Heart left ventricle (tissue), 13 donors: Measurements from ENCODE around the gene THEM5.
"Not testable (repeated sequence)": the region's sequence is repeated elsewhere in the genome, so short reads cannot be mapped to it uniquely, and the experiment has no call there.

Experiments
- CTCF ChIP-seq, 12 donors: fragments of 200-600 bp; sonication (generic) in 4 of 12; IDR thresholded peaks; one replicate each; pipeline versions ENCODE4 v1.5.0 to v1.8.0; 2018 to 2022; ENCODE audit warnings: antibody characterized with exemption in 12 of 12, mild to moderate bottlenecking in 5 of 12
- POLR2A ChIP-seq, 2 donors: fragments of 450-650 bp; IDR thresholded peaks; one replicate each; pipeline ENCODE4 v1.6.1; 2017; ENCODE audit warnings: antibody characterized with exemption in 2 of 2, mild to moderate bottlenecking in 2 of 2, moderate library complexity in 2 of 2
- donor health status: ischemic (EF 13 %, LVEDD 7.1; RV severe dilation, severe dysfunction).
- donor health status: DM: no; HTN: yes; CAD: no.
- donor health status: DM: no; HTN: no; CAD: no.
- donor health status: ischemic (EF 25% LVEDD 6.9; RV normal size, moderate dysfunction).
- donor health status: ischemic (EF 25% LVEDD 5.7; RV mildly dilated, moderate dysfunction).
- donor health status: ischemic (EF 35%, LVEDD 5.7; RV mildly dilated, moderate dysfunction).
- donor health status: nonischemic (EF 11% LVEDD 7.7; RV severe dilation, severe dysfunction).
- donor health status: DM: yes; HTN: yes; CAD: no.
- donor health status: PGD.
- donor health status: ischemic (EF 29% LVEDD 5.4; RV normal size, mild dysfunction).
- donor health status: nonischemic (EF 23%, LVEDD 6.1; RV moderate dilation, normal function).

DNA sequence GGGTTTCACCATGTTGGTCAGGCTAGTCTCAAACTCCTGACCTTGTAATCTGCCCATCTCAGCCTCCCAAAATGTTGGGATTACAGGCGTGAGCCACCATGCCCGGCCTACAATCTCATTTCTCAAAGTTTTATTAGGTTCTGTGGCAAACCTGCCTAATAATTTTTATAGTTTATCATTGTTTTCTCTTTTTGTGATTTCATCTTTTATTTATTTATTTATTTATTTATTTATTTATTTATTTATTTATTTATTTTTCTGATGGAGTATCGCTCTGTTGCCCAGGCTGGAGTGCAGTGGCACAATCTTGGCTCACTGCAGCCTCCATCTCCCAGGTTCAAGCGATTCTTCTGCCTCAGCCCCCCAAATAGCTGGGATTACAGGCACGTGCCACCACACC lies 31.4 kb upstream of the THEM5 start:
- TF ChIP-seq CTCF, POLR2A (IDR thresholded peaks at IDR 0.05): not testable (repeated sequence)
